ENCODE results near the gene TBC1D21. TPM values are rescaled to one million over a fixed set of nuclear protein-coding genes. Genes with fewer than 3 reads are reported as not detected.
A peak's percentile ranks its signal among the peaks of the same experiment; 100 is the strongest.

Gene TBC1D21
- total RNA-seq, 1 experiment from 2014 or later, result not detected

- peak; percentile 48 for DNase-seq (ENCODE audit: low spot score)
Measured at GRCh38 chr15:73908030-73908821, 34.9 kb downstream of the TBC1D21 start.

GRCh38 chr15:73908822-73909122 is 35.4 kb downstream of the TBC1D21 start:
- DNase-seq (ENCODE audit: low spot score), result no peak

GRCh38 chr15:73909651-73910050 is 36.3 kb downstream of the TBC1D21 start:
- no peak for DNase-seq (ENCODE audit: low spot score)

GRCh38 chr15:73910522-73911303 is 37.3 kb downstream of the TBC1D21 start:
- no peak for DNase-seq (ENCODE audit: low spot score)

- DNase-seq (ENCODE audit: low spot score), result no peak
Measured at GRCh38 chr15:73912030-73912596, 38.7 kb downstream of the TBC1D21 start.

- DNase-seq (ENCODE audit: low spot score), result no peak
Measured at GRCh38 chr15:73914145-73914544, 40.8 kb downstream of the TBC1D21 start.

- no peak for DNase-seq (ENCODE audit: low spot score)
Measured at GRCh38 chr15:73915082-73915481, 41.7 kb downstream of the TBC1D21 start.

- no peak for DNase-seq (ENCODE audit: low spot score)
Measured at GRCh38 chr15:73918784-73919183, 45.4 kb downstream of the TBC1D21 start.

- no peak for DNase-seq (ENCODE audit: low spot score)
Measured at GRCh38 chr15:73919706-73920105, 46.3 kb downstream of the TBC1D21 start.

- no peak for DNase-seq (ENCODE audit: low spot score)
Measured at GRCh38 chr15:73921254-73921925, 48.0 kb downstream of the TBC1D21 start.

GRCh38 chr15:73922186-73923151 is 49.1 kb downstream of the TBC1D21 start:
- DNase-seq (ENCODE audit: low spot score), result peak; percentile 71

GRCh38 chr15:73923156-73923487 is 49.8 kb downstream of the TBC1D21 start:
- DNase-seq (ENCODE audit: low spot score), result no peak

GRCh38 chr15:73923488-73924164 is 50.3 kb downstream of the TBC1D21 start:
- DNase-seq (ENCODE audit: low spot score), result no peak

- peak; percentile 85 for DNase-seq (ENCODE audit: low spot score)
Measured at GRCh38 chr15:73924171-73924921, 51.0 kb downstream of the TBC1D21 start.

- no peak for DNase-seq (ENCODE audit: low spot score)
Measured at GRCh38 chr15:73925848-73926218, 52.5 kb downstream of the TBC1D21 start.

GRCh38 chr15:73926219-73927002 is 53.0 kb downstream of the TBC1D21 start, which contains the start of gene LOXL1:
Gene LOXL1 (plus strand): TSS chr15:73926462. CDS start chr15:73926784, 322 bp downstream.
- peak; percentile 76 for DNase-seq (ENCODE audit: low spot score)

- DNase-seq (ENCODE audit: low spot score), result peak; percentile 39
Measured at GRCh38 chr15:73927003-73927475, 53.7 kb downstream of the TBC1D21 start.

GRCh38 chr15:73927476-73928240 is 54.3 kb downstream of the TBC1D21 start:
- peak; percentile 48 for DNase-seq (ENCODE audit: low spot score)

Data from H4 (cell line).